COR-L47 (cell line): ENCODE data around the gene CPOX.
"Not testable (repeated sequence)": the region's sequence is repeated elsewhere in the genome, so short reads cannot be mapped to it uniquely, and the experiment has no call there.

Experiments used
- DNase-seq: peaks from one replicate; lab custom pipeline; 2025; lab: John Stamatoyannopoulos, UW

Gene CPOX

GRCh38 chr3:98561727-98562521 is 31.5 kb downstream of the CPOX start:
- DNase-seq: no peak

- no peak for DNase-seq
These were observed 32.5 kb downstream of the CPOX start for GRCh38 chr3:98560911-98561310.

DNA sequence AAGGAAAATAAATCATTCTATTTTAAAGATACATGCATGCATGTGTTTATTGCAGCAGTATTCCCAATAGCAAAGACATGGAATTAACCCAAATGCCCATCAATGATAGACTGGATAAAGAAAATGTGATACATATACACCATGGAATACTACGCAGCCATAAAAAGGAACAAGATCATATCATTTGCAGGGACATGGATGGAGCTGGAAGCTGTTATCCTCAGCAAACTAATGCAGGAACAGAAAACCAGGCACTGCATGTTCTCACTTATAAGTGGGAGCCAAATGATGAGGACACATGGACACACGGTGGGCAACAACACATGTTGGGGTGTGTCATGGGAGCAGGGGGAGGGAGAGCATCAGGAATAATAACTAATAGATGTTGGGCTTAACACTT is 33.6 kb downstream of the CPOX start:
- DNase-seq: not testable (repeated sequence)

DNA sequence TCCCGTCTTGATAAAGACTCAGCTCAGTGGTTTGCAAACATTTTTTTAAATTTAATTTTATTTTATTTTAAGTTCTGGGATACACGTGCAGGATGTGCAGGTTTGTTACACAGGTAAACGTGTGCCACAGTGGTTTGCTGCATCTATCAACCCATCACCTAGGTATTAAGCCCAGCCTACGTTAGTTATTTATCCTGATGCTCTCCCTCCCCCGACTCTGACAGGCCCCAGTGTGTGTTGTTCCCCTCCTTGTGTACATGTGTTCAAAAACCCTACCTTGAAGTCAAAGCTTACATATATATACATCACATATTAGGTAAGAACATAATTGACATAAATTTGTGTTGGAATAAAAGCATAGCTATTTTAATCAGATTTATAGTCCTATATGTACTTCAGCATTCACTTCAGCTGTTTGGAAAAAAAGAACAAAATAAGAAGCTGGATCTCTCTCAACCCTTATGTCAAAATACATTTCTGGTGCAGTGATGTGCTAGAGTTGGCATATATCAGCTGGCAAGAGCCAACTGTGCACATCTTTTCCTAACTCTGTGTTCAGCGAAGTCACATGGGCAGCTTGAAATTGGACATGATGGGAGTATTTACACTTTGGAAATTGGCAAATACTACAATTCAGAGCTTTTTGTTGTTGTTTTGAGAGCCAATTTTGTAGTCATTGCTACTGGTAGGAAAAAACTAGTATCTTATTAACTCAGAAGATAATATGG is 35.1 kb downstream of the CPOX start:
- DNase-seq: no peak

DNA sequence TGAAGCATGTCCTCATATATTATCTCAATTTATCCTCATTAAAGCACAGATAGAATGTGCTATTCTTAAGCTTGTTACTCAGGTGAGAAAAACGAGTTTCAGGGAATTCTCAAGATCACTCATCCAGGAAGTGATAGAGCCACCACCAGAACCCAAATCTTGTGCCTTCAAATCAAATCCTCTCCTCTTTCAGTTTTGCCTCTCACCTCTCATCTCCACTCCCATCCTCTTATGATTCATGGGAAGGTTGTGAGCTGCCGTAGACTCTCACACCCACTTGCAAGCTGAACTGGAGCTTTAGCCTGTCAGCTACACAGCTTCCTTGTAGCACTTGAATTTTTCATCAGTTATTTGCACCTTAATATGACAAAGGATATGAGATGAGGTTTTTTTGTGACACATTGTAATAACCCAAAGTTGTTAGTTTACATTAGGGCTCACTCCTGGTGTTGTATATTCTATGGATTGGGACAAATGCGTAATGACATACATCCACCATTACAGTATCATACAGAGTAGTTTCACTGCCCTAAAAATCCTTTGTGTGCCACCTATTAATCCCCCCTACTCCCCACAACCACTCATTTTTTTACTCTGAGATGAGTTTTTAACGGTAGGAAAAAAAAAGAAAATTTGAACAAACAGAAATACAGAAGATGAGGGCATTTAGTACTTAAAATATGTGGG is 35.9 kb downstream of the CPOX start:
- DNase-seq: no peak

GRCh38 chr3:98556164-98557130 is 37.0 kb downstream of the CPOX start:
- DNase-seq: no peak

GRCh38 chr3:98555025-98555379 is 38.4 kb downstream of the CPOX start:
- DNase-seq: no peak

DNA sequence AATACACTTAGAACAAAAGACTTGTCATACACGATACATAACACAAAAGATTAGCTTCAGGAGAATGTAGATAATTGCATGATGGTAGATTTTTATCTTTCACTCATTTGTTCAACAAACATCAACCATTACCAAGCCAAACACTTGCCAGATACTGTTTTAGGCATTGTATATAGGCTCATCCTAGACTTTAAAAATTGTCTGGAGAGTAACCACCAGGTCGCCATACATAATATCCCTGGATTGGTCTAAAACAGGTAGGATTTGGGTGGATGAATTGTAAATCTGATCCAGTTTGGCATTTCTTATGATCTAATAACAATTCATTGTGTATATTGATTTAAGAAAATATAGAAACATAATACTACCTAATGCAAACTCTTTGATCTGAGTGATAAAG is 38.8 kb downstream of the CPOX start:
- no peak for DNase-seq

DNA sequence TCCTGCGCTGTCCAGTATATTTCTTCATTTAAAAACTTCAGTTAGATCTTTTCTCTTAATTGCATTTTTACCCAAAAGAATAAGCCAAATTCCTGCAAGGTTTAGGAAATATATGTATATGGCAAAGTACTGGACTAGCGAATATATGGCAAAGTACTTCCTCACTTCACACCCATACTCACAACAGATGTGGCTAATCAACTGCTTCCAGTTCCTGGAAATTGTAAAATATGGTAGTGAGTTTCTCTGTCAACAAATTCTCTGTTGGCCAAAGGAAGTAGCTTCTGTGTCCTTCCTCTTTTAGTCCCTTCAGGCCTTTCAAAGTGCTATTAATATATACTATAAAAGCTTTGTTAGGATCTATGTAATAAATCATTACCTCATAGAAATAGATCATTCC is 39.7 kb downstream of the CPOX start:
- DNase-seq: no peak

DNA sequence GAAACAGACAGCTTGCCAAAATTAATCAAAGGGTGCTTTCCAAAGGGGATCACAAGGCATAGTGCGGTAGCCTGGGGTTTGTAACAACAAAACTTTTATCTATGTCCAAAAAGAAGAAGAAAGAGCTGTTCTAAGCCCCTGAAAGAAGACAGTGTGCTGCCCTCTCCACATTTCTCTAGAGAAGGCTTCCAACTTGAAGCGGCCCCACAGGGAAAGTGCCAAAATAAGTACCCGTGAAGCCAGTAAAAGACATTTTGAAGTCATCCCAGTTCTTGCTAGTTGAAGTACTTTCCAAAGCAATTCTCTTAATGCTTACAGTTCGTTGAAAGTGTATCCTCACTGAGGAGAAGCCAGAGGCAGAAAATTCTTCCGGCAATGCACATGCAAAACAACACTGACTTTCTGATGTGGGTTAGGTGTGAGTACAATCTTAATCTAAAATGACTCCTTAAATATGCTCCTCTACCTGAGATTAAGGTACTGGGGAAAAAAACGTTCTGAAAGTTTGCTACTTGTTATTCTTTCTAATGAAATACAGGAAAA is 40.3 kb downstream of the CPOX start:
- no peak for DNase-seq

GRCh38 chr3:98552232-98553020 is 41.0 kb downstream of the CPOX start:
- no peak for DNase-seq

GRCh38 chr3:98551754-98552153 is 41.7 kb downstream of the CPOX start:
- DNase-seq: no peak

DNA sequence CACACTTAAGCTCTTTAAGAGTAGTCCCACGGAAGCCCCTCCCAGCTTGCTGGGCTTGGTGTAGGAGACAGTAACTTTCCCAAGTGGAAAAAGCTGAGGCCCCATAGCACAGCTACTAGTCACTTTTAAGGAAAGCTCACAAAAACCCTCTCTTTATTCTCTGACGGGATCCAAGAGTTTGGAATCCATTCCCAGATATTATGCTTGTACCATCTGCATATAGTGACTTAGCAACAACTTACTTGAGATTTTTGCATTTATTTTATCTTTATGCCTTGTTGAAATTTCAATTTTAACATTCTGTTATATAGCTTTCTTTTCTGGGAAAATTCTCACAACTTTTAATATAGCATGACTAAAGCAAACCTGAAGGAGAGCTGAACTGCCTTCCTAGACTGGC is 42.2 kb downstream of the CPOX start:
- no peak for DNase-seq

GRCh38 chr3:98550833-98551232 is 42.6 kb downstream of the CPOX start:
- no peak for DNase-seq

GRCh38 chr3:98548544-98548943 is 44.9 kb downstream of the CPOX start:
- DNase-seq: no peak

- DNase-seq: no peak
These were observed 47.5 kb downstream of the CPOX start for GRCh38 chr3:98545940-98546339.

DNA sequence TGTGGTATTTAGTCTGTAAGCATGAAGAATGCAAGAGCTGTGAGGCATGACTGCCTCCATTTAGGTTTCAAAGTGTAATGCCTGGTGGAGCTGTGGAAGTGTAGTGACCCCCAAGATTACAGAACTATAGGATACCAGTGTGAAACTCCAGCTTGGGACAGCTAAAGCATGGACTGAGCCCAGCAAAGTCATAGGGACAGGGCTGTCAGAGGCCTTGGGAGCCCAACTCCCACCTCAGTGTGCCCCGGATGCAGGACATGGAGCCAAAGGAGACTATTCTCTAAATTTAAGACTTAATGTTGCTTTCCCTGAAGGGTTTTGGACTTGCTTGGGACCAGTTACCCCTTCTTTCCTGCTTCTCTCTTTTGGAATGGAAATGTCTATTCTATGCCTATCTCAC is 50.8 kb downstream of the CPOX start:
- no peak for DNase-seq

DNA sequence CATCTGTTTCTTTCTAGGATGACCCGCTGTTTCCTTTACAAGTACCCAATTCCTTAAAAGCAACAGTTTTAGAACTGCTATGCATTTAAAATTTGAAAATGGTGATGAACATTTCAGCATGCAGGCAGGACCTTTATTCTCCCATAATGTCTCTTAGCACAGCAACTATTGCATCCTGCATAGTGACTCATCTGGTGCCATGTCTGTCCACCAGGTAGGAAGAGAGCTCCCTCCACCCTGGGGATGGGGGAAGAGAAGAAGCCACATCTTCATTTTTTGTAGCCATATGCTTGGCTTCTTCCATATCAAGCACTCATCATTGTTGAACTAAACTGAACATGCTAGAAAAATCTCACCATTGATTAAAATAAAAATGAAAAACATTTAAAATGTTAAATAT is 51.7 kb downstream of the CPOX start:
- DNase-seq: no peak

DNA sequence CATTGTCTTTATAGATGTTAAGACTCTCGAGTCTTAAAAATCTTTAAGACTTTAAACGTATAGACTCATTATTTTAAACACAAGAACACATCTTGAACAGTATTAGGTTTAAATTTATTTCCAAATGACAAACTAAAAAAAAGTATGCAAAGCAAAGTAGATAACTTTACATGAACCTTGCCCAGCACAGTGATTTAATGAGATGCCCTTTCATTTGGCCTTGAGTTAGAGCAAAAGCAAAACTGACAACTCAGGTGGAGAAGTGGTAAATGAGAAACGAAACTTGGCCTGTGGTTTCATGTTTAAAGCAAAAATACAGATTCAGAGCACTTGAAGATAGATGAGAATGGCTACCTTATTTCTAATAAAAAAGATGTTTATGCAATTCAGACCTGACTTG is 53.1 kb downstream of the CPOX start:
- DNase-seq: no peak

DNA sequence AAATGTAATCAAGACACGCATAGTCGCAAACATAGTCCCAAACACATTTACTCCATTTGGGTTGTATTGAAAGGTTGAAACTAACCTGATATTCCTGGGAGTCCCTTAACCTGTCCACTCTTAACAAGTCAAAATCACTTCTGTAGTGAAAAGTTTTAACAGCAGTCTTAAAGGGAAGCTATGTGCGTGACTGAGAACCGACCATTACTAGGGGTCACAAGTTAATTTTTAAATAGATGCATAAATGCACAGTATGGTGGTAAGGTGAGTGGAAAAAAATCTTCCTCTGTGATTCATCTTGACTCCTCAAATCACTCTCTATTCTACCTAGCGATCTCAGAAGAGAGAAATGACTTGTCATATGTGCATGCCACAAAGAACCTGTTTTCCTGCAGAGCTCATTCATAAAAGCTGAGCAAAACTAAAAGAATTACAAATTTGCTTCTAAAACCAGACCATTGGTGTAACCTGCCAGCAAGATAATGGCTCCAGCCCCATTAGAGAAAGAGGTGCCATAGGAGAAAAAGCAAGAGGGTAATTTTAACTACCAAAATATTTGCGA is 56.9 kb downstream of the CPOX start:
- DNase-seq: no peak

DNA sequence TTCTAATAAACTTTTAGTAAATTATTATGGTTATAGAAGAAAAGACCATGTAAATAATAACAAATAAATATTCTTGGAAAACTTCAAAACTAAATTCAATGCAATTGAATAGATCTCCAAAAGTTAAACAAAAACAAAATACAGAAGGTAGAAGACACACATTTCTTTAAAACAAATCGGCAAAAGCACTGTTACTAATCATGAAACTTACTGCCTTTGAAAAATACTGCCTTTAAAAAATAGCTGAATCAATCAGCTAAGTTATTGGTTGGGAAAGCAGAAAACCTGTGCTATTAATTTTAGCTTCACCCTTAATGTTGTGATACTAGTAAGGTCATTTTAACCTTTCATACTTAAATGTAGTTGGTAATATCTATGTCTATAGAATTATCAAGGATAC is 58.7 kb downstream of the CPOX start:
- DNase-seq: no peak
